Body of pancreas (tissue), 4 donors: ENCODE data around the gene MYOM1.

Experiments
- CTCF ChIP-seq, 7 experiments: fragments of 450-650 bp in 4 of 7; fragments of 200-600 bp in 3 of 7; sonication (generic) in 3 of 7; IDR thresholded peaks; one replicate each; pipeline ENCODE4 v1.5.1; 2016 to 2019; ENCODE audit warnings: antibody characterized with exemption in 7 of 7
- POLR2A ChIP-seq, 3 donors: fragments of 450-650 bp; IDR thresholded peaks; one replicate each; pipeline ENCODE4 v1.6.1; 2016; ENCODE audit warnings: antibody characterized with exemption in 3 of 3, mild to moderate bottlenecking in 2 of 3

- TF ChIP-seq POLR2A (IDR thresholded peaks at IDR 0.05) = no peak
- no peak for TF ChIP-seq CTCF (IDR thresholded peaks at IDR 0.05)
These were observed 33.1 kb upstream of the MYOM1 start for GRCh38 chr18:3252843-3253242.
